NCI-H748 (cell line): ENCODE data around the gene MGAT4A.
A peak's percentile ranks its signal among the peaks of the same experiment; 100 is the strongest.
"Not testable (repeated sequence)": the region's sequence is repeated elsewhere in the genome, so short reads cannot be mapped to it uniquely, and the experiment has no call there.

ENCODE experiments used
- DNase-seq: peaks from one replicate; lab custom pipeline; 2025; ENCODE audit not compliant: unreplicated experiment; lab: John Stamatoyannopoulos, UW

Gene MGAT4A

DNA sequence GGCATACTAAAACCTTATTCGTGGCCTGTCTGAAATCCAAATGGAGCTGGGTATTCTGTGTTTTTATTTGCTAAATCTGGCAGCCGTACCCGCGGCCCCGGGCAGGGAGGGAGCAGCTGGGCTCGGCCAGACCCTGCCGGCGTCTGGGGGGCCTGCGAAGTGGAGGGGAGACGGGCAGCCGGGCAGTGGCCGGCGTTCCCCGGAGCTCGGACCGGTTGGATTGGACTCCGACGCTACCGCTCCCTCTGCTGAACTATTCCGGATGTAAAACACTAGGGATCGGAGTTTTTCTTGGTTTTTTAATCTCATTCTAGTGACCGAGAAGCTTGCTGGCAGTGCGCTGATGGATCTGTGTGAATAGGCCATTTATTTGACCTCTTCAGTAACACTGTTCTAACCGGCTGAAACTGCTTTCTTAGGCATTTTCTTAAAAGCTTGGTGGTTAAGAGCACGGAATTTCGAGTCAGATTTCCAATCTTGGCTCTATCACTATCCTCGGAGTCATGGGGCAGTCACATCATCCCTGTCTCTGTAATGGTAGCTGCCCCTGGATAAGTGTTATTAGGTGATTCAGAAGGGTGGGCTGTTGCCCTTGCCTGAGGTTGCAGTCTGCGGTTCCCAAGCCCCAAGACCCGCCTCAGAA is 121.8 kb downstream of the MGAT4A start:
- DNase-seq, result peak; percentile 33

- DNase-seq, result peak; percentile 88
Measured at GRCh38 chr2:98608116-98608961, 122.6 kb downstream of the MGAT4A start, which contains the start of the genes COA5 and UNC50. Gene COA5 (minus strand): TSS chr2:98608512. CDS start chr2:98608405, 107 bp downstream. Gene UNC50 (plus strand): TSS chr2:98608589. CDS start chr2:98609760, 1,171 bp downstream.

DNA sequence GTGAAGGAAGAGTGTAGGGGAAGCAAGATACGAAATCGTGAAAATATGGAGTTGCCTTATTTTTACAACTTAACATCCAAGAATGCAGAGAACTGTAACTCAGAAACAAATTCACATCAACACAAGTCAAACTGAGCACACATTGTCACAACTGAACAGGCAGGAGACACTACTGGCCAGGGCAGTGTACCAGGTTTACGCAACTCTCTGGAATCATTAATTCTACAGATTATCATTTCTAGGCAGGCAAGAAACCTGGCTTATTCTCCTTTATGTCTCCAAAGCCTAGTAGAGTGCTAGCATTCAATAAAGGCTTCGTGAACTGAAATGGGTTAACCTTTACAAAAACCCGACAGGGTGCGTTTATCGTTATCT is 123.2 kb downstream of the MGAT4A start:
- no peak for DNase-seq

GRCh38 chr2:98607104-98607503 is 123.8 kb downstream of the MGAT4A start:
- no peak for DNase-seq

DNA sequence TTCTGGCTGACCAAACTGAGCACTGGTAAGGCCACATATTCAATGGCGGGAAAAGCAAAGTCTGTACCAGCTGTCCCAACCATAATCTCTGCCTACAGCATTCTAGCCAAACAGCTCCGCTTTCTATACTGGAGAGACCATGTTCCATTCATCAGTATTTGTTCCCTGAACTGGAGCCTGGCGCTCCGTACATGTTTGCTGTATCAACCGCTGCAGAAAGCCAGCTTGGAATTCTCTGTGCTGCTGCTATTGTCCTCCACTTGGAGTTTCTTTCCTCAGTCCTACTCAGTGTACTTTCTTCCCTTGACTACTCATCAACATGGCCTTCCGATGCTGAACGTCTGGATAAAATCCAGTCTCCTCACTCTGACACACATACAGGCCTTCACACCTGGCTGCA is 124.5 kb downstream of the MGAT4A start:
- no peak for DNase-seq

- DNase-seq, result no peak
Measured at GRCh38 chr2:98605076-98605475, 125.9 kb downstream of the MGAT4A start.

GRCh38 chr2:98604547-98604946 is 126.4 kb downstream of the MGAT4A start:
- no peak for DNase-seq

GRCh38 chr2:98601532-98602132 is 129.3 kb downstream of the MGAT4A start:
- DNase-seq, result peak; percentile 22

DNA sequence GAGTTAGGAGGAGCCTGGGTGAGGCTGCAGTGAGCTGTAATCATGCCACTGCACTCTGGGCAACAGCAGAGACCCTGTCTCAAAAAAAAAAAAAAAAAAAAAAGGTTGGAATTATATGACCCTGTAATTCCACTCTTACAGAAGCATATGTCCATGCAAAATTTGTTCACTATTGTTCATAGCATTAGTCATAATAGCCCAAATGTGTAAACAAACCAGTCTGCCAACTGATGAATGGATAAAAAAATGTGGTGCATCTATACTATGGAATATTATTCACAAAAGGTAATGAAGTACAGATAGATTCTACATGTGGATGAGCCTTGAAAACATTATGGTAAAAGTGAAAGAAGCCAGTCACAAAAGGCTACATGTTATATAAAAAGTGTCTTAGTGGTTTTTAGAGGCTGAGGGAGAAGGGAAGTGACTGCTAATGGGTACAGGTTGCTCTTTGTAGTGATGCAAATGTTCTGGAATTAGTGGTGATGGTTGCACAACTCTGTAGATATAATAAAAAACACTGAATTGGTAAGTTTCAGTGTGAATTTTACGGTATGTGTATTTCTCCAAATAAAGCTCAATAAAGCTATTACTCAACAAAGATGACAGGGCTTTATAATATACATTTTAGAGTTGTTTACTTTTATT is 132.0 kb downstream of the MGAT4A start:
- DNase-seq, result no peak

GRCh38 chr2:98594665-98595064 is 136.3 kb downstream of the MGAT4A start:
- DNase-seq, result not testable (repeated sequence)

DNA sequence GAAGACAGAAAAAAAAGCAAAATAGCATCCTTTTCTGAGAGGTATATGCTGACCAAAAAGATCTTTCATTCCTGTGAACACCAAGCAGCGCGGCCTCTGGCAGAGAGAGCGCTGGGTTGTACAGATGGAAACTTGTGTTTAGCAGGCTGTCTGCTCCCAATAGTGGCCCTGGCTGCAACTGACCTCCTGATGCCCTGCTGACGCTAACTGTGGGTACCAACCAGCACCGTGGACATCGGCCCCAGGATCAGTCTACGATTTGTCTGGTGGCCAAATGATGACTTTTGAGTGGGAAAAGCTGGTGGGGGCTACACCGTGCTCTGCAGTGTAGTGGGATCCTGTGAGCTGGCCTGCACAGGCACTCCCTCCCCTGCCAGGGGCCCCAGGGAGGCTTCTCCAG is 138.4 kb downstream of the MGAT4A start:
- no peak for DNase-seq

DNA sequence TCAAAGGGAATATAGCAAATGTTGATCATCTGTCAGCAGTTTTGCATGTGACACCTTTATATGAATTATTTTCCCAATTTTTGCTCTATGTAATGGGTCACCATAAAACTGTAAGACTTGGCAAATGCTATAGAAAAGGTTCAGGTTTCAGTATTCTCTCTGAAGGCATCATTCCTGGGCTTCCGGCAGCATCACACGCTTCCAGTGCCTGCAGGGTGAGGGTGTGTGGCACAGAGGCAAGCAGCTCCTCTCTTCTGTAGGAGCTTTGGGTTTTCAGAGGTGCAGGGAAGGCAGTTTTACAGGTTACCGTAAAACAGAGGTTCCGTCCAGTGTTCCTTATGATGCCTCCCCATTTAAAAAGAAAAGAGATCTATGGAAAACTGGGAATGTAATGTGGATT is 141.4 kb downstream of the MGAT4A start:
- no peak for DNase-seq

DNA sequence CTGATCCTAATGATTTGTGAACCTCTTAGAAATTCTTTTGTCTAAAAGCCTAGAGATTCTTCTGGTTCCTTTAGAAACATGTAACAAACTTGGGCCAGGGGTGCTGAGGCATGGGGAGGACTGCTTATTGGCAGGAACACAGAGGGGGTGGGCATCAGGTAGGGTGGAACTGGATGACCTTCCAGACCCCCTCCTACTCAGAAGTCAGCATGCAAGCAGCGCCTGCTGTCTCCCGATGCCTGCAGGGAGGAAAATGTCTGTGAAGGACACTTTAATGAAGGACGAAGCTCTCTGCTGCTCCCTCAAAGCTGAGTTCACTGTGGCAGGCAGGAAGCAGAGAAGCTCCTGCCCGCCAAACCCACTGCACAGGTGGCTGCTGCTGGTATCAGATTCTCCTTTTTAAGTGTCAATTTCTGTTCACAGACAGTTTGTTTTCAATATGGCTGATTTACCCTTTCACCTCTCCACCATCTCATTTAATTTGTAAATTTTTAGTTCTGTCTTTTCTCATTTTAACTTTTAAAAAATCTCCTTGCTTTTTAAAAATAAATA is 142.0 kb downstream of the MGAT4A start:
- DNase-seq, result no peak

DNA sequence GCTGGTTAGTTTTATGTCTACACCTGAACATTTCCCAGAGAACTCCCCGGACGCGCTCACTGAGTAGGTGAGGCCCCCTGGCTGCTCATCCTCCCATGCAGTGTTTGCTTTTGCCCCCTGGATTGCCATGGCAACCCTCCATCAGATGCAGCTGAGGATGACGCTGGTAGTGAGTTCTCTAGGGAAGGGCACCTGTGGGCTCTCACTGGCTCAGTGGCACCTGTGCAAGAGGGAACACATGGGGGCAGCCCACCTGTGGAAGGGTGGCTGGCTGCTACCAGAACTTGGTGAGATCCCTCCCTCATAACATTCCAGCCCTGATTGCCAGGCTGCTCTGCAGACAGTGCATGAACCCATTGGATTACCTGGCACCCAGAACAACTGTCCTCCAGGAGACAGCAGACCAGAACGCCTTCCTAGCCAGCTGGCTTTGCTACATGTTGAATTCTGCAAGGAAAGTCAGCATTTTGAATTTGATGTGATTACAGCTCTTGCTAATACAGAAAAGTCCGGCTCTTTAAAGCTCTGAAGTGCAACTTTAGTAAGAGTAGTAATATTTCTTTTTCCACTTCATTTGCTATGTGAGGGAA is 144.3 kb downstream of the MGAT4A start:
- no peak for DNase-seq

GRCh38 chr2:98585386-98585785 is 145.5 kb downstream of the MGAT4A start:
- no peak for DNase-seq

DNA sequence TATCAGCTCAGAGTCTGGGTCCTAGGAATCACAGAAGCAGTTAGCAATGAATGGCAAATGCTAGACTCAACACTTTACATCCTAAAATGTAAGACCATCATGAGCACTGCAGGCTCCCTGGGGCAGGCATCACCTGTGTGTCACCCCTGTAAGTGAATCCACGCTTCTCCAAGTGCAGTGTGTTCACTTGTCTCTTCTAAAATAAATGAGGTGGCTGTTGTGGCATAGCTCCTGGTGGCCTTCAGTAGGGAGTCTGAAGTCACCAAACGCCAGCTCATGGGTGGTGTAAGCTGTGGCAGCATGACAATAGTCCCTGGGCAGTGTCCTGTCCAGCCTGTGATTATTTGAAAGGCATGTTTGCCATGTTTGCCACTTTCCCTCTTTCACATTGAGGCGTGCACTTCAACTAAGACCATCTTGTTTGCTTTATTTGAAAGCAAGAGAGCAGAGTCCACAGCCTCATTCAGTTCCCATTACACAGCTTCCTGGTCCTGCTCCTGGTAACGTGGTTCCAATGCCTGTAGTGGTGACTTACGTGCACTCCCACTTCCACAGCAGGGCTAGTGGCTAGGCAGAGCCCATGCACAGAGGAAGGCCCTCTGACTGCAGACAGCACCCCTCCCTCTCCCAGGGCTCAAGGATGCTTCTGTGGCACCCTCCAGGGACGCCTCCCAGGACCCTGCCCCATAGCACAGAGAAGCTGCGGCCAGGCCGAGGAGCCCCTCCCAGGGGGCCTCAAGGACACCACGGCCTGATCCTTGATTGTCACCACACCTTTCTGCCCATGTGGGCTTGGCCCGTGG is 146.9 kb downstream of the MGAT4A start:
- DNase-seq, result no peak

DNA sequence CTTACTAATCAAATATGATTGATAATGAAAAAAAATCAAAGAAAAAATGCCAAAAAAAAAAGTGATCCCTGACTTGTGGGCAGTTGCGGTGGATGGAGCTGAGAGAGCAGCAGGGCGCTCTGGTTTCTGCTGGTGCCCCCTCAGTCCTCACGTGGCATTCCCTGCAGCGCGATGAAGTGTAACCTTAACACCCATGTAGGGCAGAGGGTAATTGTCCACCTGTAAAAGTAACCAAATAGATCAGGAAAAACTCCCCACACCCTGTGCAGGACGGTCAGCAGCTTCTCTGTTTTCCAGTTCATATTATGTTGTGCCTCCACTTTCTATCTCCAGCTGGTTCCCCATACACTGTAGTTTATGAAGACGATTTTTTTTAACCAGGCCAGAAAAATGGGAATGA is 147.7 kb downstream of the MGAT4A start:
- DNase-seq, result no peak

DNA sequence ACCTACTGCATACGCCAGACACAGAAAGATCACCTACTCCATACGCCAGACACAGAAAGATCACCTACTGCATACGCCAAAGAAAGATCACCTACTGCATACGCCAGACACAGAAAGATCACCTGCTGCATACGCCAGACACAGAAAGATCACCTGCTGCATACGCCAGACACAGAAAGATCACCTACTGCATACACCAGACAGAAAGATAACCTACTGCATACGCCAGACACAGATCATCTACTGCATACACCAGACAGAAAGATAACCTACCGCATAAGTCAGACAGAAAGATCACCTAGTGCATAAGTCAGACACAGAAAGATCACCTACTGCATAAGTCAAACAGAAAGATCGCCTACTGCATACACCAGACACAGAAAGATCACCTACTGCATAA is 148.4 kb downstream of the MGAT4A start:
- no peak for DNase-seq

- no peak for DNase-seq
Measured at GRCh38 chr2:98580656-98581284, 150.2 kb downstream of the MGAT4A start.

- no peak for DNase-seq
Measured at GRCh38 chr2:98579926-98580325, 151.0 kb downstream of the MGAT4A start.
